DMS114 treated with DMSO at 0.1 percent for 48 hours (cell line): ENCODE data around the gene ERFL.
A peak's percentile ranks its signal among the peaks of the same experiment; 100 is the strongest.
"Not testable (repeated sequence)": the region's sequence is repeated elsewhere in the genome, so short reads cannot be mapped to it uniquely, and the experiment has no call there.

Experiments
- DNase-seq: peaks from one replicate; lab custom pipeline; 2025; ENCODE audit not compliant: unreplicated experiment; lab: John Stamatoyannopoulos, UW

ERFL gene

DNA sequence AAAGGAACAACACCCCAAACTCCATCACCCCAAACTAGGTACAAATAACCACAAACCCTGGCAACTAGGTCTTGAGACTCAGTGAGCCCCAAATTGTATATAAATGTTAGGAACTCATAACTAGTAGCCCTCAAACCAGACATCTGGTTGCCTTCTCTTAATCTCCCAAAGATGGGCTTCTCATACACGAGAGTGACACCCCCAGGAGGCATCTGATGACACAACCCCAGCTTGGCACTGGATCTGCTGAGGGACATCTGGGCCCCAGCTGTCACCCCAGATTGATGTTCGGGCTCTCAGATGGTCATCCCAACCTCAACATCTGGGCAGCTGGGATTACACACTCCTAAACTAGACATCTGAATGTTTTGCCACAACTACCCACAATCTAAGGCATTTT lies 16.1 kb upstream of the ERFL start:
- DNase-seq, result no peak

DNA sequence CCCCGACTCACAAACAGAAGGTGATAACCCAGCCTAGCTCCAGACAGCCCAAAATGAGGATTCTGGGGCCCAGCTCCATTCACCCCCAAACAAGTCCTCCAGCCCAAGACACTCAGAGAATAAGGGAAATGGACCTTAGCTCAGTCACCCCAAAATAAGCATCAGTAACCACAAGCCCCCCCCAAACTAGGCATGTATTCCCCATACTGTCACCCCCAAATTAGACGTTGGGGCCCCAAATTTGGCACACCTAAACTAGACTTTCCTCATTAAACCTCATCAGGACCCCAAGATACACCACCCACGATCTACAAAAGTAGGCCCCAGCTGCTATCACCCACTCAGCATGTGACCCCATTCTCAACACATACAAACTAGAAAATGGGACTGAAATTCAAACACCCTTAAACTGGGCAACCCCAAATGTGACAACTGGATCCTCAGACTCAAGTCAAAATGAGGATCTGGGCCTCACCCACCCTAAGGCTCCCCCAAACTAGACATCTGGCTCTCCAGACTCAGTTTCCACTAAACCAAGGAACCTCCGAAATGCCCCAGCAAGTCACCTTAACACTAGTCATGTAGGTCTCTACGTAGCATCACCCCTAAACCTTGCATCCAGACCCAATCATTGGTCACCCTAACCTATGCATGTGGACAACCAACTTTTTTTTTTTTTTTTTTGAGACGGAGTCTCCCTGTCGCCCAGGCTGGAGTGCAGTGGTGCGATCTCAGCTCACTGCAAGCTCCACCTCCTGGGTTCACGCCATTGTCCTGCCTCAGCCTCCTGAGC lies 13.4 kb upstream of the ERFL start:
- no peak for DNase-seq

DNA sequence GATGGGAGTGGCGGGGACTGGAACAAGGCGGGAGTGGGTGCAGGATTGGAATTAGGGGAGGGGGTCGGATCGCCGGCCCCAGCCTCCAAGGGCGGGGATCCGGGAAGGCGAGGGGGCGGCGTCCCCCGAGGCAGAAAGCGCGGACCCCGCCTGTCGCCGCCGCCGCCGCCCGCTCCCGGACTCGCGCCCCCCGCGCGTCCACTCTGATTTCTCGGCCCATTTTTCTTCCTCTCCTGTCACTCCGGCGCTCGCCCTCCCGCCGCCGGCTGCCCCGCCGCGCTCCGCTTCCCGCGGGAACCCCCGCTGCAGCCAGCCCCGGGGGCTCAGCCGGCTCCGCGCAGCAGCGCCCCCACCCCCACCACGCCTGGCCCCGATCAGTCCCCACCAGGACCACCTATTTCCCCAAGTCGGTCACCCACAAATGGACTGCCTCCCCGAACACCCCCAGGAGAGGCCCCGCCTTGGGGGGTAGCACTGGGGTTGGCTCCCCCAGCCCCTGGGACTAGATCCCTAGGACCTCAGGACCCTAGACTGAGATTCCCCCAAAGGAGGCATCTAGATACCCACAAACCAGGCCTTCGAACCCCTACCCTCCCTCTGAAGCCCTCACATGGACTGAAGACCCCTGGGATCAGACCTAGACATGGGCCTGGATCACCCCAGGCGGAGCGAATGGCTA lies 12.6 kb upstream of the ERFL start:
- no peak for DNase-seq

DNA sequence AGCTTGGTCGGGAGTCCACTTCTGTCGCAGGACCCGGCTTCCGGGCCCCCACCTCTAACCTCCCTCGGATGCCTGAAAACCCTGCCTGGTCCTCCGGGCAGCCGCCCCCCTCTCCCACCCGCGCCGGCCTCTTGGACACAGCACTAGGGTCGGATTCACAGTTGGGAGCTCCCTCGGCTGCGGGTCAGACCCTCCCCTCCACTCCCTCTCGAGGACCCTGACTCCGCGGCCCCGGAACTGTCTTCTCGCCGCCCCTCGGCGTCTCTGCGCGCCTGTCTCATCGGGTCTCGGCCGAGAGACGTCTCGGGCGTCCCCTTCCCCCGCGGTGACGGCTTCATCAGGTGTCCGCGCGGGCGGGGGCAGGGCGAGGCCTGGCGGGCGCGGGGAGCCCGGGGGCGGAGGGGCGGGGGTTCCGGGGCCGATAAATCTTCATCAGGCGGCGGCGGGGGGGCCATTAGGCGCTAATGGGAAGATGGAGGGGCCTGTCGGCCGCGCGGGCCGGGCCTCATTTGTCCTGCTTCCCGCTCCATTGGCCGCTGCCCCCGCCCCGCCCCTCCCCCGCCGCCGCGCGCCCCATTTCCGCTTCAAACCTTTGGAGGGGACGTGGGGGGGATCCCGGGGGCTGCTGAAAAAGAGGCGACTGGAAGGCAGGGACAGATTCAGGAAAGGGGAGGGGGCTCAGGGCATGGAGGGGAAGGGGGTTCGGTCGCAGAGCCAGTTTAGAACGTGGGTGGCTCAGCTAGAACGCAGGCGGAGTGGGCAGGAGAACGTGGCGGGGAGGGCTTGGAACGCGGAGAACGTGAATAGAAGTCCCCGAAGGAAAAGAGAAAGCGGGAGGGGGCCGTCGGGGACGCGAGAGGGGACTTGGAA lies 11.8 kb upstream of the ERFL start:
- DNase-seq, result no peak

DNA sequence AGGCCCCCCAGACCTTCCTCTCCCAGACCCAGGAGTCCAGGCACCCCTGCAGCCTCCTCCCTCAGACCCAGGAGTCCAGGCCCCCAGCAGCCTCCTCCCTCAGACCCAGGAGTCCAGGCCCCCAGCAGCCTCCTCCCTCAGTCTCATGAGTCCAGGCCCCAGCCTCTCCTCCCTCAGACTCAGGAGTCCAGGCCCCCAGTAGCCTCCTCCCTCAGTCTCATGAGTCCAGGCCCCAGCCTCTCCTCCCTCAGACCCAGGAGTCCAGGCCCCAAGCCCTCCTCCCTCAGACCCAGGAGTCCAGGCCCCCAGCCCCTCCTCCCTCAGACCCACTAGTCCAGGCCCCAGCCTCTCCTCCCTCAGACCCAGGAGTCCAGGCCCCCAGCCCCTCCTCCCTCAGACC lies 11.0 kb upstream of the ERFL start:
- not testable (repeated sequence) for DNase-seq

DNA sequence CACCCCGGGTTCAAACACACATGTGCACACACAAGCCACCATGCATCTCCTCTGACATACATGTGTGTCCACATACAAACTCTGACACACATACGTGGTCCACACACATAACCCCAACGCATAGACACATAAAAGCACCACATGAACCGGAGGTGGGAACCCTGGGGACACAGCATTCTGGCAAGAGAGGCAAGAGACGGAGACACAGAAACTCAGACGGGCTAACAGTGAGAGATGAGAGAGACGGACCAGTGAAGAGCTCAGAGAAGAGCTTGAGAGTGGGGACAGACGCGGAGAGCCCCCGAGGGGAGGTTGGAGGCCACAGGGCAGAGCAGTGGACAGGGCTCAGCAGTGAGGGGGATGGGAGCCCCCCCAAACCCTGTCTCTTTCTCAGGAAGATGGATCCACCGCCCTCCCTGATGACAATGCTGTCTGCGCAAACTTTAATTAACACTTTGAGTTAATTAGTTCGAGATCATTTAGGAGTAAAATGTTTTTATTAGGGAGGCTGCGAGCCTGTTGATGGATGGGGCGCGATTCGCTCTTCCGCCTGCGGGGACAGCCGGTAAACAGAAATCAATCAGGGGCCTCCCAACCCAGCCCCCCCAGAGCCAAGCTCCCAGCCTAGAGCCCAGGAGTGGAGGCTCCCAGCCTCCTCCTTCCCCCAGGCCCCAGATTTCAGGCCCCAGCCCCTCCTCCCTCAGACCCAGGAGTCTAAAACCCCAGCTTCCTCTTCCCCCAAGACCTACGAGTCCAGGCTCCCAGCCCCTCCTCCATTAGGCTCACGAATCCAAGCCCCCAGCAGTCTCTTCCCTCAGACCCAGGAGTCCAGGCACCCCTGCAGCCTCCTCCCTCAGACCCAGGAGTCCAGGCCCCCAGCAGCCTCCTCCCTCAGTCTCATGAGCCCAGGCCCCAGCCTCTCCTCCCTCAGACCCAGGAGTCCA lies 9.5 kb upstream of the ERFL start:
- DNase-seq, result no peak

DNA sequence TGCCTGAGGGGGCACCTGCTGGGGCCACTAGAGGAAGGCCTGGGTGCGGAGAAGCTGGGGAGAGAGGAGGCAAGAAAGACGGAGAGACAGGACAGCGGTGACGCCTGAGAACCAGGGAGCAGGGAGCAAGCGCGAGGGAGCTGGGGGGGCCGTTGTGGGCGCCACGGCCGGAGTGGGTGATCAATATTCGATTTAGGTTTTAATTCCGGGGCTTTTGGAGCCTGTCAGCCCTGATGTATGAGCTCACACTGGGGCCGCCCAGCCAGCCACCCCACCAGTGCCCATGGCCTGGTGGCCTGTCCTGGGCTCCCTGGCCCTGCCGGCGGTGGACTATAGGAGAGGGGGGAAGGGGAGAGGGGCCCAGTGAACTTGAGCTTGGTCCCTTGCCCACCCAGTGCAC lies 8.7 kb upstream of the ERFL start:
- no peak for DNase-seq

DNA sequence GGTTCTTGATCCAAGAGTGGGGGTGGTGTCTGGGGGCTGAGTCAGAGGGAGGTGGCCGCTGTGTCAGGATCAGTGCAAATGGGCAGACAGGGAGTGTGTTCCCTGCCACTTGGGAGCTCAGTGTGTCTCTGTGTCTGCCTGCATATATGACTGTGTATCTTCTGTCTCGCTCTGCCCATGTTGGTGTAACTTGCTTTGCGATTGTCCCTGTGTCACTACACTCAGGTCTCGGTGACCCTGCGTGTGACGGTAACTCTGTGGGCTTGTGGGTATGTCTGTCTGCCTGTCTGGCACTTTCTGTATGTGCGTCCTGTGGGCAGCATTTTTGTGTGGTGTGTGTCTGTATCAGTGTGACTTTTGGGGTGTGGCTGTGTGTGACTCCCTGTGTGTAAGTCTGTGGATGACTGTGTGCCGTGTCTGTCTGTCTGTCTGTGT lies 8.2 kb upstream of the ERFL start:
- DNase-seq, result no peak

DNA sequence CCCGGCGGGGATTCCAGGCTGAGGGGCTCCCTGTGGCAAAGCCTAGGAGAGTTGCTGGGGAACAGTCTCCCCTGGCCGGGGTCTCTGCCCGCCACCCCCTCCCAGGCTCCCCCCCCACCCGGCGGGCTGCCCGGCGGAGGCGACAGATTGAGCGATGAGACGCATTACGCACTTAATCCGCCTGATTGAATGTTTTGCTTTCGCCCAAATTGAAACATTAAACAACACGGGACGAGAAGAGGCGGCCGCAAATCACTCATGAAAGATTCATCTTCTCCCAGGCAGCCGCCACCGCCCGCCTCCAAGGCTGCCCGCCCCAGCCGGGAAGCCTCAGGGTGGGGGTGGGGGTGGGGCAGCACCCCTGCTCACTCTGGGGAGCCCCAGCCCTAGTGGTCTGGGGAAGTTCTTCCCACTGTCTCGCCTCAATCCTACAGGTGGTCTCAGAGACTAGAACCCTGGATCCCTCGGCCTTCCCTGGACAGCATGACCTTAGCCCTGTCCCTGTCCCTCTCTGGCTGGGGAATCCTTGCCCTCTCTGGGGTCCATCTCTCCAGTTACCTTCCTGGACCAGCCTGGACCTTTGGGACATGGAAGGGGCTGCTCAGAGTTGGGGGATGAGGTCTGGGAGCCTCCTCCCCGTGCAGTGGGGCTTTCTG lies 7.6 kb upstream of the ERFL start:
- no peak for DNase-seq

DNA sequence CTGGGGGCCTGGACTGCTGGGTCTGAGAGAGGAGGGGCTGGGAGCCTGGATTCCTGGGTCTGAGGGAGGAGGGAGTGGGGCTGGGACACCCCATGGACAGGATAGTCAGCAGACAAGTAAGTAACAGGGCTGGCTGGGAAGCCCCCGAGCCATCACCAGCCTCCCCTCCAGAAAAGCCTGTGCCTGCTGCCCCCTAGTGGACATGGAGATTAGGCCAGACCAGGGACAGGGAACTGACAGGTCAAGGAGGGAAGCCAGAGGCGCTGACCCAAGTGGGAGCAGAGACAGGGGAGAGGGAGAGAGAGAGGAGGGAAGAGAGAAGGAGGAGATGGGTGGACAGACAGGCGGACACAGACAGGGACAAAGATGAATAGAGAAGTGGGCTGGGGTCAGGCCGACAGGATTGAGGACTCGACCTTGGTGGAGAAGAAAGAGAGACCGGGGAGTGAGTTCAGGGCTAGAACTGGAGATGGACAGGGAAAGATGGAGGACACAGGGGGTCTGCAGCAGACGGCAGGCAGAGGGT lies 6.7 kb upstream of the ERFL start:
- peak; percentile 61 for DNase-seq

DNA sequence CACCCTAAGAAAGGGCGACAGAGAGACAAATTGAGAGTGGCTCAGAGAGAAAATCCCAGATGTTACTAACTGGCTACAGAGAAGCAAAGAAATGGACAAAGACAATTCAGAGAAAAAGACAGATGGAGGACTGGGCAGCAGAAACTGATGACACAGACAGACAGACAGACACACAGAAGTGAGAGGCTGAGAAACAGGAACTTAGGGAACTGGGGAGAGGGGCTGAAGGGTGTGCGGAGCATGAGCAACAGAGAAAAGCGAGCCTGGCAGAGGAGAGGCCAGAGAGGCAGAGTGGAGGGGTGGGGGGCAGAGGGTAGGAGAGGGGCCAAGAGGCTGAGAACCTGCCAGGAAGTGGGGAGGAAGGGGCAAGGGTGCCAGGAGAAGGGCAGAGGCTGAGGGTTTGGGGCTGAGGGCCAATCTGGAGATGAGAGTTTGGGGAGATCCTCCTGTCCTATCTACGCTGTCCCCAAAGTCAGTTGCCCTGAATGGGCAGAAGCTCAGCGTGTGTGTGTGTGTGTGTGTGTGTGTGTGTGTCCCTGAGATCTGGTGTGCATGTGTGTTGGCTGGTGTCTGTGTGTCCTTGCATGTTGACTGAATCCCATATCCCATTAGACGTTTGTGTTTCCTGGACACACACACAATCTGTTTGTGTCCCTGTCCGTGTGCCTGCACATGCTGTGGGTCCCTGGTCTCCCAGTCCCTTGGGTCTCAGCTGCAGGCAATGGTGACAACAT lies 5.6 kb upstream of the ERFL start:
- DNase-seq, result no peak

DNA sequence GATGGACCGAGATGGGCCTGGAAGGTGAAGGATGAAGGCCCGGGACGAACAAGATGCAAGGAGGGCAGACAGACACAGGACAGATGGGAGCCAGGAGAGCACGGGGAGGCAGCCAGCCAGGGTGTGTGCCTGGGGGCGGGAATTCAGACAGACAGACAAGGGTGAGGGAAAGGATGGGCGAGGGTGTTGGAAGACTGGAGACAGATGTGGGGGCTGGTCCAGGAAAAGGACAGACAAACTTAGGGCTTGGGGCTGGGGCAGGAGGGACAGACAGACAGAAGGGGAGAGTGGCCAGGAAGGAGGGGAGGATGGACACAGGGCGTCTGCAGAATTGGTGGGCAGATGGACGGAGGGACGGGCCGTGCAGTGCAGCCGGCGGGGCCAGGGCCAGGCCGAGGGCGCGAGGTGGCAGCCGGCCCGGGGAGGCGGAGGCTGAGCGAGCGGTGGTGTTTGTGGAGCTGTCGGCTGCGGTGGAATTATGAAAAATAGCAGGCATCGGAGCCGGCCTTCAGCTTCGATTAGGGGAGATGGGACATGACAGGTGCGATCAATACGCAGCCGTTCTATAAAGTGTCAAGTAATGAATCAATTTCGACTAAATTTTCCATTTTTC lies 4.6 kb upstream of the ERFL start:
- no peak for DNase-seq

DNA sequence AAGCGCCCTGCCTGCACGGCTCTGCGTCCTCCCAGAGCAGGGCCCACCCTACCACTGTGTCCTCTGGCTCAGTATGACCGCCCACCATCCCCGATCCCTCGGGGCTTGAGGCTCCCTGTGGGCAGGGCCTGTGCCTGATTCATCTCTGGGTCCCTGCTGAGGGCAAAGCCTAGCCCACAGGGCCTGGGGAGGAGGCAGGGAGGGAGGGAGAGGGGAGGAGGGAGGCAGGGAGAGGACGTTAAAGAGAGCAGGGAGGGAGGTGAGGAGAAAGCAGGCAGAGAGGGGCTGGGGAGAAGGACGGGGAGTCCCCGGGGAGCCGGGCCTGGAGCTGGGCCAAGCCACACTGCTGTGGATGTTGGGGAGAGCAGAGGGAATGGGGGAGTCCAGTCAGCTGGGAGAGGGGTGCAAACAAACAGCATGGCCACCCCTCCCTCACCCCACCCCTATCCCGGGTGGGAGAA lies 4.0 kb upstream of the ERFL start:
- no peak for DNase-seq

DNA sequence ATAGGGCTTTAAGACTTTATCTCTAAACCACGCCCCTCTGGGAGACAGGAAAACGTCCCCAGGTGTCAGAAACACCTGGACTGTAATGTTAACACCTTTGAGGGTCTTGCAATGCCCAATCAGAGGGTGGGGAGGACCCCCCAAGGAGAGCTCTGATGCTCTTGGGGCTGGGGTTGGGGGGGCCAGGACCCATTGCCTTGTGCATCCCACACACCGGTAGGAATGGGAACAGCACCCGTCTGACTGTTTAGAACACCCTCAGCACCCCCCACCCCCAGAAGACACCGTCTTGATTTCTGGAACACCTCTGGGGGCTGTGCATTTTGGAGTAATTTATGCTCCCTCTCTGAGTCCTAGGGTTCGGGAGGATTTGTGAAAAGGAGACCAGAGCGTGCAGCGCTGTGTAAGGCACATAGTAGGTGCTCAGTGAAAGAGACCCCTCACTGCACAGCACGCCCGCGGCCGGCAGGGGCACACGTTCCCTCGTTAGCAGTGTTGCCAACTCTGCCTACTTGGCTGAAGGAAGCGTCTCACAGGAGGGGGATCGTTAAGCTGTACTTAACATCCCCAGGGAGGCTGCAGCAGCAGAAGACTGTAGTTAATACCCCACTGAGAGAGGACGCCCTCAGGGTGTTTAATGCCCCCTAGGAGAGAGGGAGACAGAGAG lies 2.8 kb upstream of the ERFL start:
- no peak for DNase-seq

DNA sequence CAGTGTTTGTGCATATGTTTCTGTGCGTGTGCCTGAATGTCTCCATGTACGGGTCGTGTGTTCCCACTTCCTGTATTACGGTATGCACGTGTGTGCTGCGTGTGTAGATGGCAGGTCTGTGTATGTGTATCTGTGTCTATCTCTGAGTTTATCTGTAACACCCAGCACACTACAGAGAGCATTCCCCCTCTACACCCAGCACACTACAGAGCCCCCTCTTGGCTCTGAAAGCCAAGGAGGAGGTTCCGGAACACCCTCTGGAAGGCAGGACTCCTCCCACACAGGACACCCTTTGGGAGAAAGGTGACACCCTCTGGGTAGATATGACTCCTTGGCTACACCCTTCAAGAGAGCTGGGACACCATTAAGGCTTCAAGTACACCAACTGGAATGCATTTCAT lies 2.1 kb upstream of the ERFL start:
- no peak for DNase-seq

DNA sequence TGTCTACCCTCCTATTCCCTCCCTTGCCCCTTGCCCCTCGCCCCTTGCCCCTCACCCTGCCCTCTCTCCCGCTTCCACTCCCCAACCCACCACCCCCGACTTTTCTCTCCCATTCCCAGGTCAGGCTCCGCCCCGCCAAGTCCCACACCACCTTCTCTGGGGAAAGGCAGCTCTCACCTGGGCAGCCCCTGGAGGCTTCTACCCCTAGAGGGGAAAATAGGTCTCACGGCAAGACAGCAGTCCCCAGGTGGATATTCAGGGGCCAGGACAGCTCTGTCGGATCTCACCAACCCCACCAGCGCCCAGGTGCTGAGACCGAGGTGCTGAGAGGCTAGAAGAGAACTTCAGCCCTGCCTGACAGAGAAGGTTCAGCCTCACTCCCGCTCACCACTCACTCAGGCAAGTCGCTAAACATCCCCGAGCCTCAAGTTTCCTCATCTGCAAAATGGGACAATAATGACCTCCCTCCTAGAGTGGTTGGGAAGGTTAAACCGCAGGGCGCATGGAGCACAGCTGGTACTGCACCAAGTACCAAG lies 1.4 kb upstream of the ERFL start:
- DNase-seq, result no peak

DNA sequence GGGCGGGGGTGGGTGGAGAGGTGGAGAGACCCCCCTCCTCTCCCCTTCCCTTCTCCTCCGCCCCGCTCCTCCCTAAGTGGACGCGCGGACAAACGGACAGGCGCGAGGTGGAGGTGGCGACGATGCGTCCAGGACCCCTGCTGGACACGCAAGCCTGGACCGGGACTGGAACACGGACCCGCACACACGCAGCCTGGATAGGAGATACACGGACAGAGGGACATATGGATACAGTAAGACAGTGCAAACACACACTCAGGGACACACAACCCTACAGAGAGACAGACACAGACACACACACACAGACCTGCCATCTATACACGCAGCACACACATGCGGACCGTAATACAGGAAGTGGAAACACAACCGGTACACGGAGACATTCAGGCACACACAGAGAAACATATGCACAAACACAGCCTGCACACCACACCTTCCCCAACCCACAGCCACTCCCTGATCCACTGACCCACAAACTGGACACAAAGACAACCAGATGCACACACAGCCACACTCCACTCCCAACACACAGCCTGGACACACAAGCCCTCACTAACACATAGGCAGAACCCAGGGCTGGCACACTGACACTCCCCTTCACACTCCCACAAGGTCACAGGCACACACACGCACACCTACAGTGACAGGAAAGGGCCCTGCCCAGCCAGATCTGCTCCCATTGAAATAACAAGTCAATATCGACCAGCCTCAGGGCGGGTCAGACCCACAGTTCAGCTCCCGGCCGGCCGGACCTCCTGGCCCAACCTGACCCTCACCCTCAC lies 696 bp upstream of the ERFL start:
- no peak for DNase-seq
